ENCODE results near the gene ZNF148.

ZNF148 gene

GRCh38 chr3:125271127-125271526, 104.0 kb downstream of the ZNF148 start:
- DNase-seq = no peak

GRCh38 chr3:125267460-125267859, 107.7 kb downstream of the ZNF148 start:
- DNase-seq = no peak

GRCh38 chr3:125266971-125267370, 108.2 kb downstream of the ZNF148 start:
- DNase-seq = no peak

- no peak for DNase-seq
Measured at GRCh38 chr3:125262161-125262560, 113.0 kb downstream of the ZNF148 start.

- DNase-seq = no peak
Measured at GRCh38 chr3:125261031-125261430, 114.1 kb downstream of the ZNF148 start.

- DNase-seq = no peak
Measured at GRCh38 chr3:125260158-125260557, 115.0 kb downstream of the ZNF148 start.

GRCh38 chr3:125257536-125257935, 117.6 kb downstream of the ZNF148 start:
- DNase-seq = no peak

- DNase-seq = no peak
Measured at GRCh38 chr3:125256675-125257074, 118.5 kb downstream of the ZNF148 start.

GRCh38 chr3:125250973-125251372, 124.2 kb downstream of the ZNF148 start:
- no peak for DNase-seq

- DNase-seq = no peak
Measured at GRCh38 chr3:125246237-125246636, 128.9 kb downstream of the ZNF148 start.

GRCh38 chr3:125245521-125245920, 129.6 kb downstream of the ZNF148 start:
- DNase-seq = no peak

- DNase-seq = no peak
Measured at GRCh38 chr3:125240496-125240895, 134.6 kb downstream of the ZNF148 start.

- DNase-seq = no peak
Measured at GRCh38 chr3:125239266-125239665, 135.9 kb downstream of the ZNF148 start.

GRCh38 chr3:125238759-125239158, 136.4 kb downstream of the ZNF148 start:
- no peak for DNase-seq

- no peak for DNase-seq
Measured at GRCh38 chr3:125236331-125236903, 138.7 kb downstream of the ZNF148 start.

- no peak for DNase-seq
Measured at GRCh38 chr3:125234831-125235230, 140.3 kb downstream of the ZNF148 start.

GRCh38 chr3:125232401-125232800, 142.7 kb downstream of the ZNF148 start:
- DNase-seq = peak; percentile 51

- DNase-seq = peak; percentile 53
Measured at GRCh38 chr3:125231895-125232294, 143.2 kb downstream of the ZNF148 start.

GRCh38 chr3:125229707-125230106, 145.4 kb downstream of the ZNF148 start:
- DNase-seq = no peak

GRCh38 chr3:125229168-125229567, 146.0 kb downstream of the ZNF148 start:
- DNase-seq = no peak

- DNase-seq = no peak
Measured at GRCh38 chr3:125221831-125222230, 153.3 kb downstream of the ZNF148 start.

GRCh38 chr3:125220727-125221429, 154.2 kb downstream of the ZNF148 start:
- no peak for DNase-seq

GRCh38 chr3:125220183-125220582, 154.9 kb downstream of the ZNF148 start:
- no peak for DNase-seq

GRCh38 chr3:125219261-125219701, 155.8 kb downstream of the ZNF148 start:
- DNase-seq = no peak

- peak; percentile 57 for DNase-seq
Measured at GRCh38 chr3:125214738-125215137, 160.4 kb downstream of the ZNF148 start.
